IMR-90 (cell line): Measurements from ENCODE around the gene CA9. TPM values are rescaled to one million over a fixed set of nuclear protein-coding genes. Genes with fewer than 3 reads are reported as not detected.

Source experiments
- ATAC-seq: fragments of 200-7000 bp; cut with Tn5 transposase; 2 replicates; pipeline ENCODE4 v1.9.1; 2020; ENCODE audit warnings: low read depth, mild to moderate bottlenecking, moderate library complexity
- BruUV-seq: library from RNA; stranded (reverse); fragments of 400-500 nt; replicated peaks from 2 replicates; lab custom pipeline; 2021; lab: Mats Ljungman, UMichigan
- CTCF ChIA-PET: fragments of 300-600 bp; formaldehyde crosslinking; extraction: SDS; loops from one replicate; lab custom pipeline; 2021; ENCODE audit warnings: antibody characterized with exemption; lab: Yijun Ruan, JAX
- POLR2A ChIA-PET: fragments of 300-600 bp; sonication (Branson Sonifier 250); formaldehyde crosslinking; loops from one replicate; lab custom pipeline; 2022; ENCODE audit warnings: antibody characterized with exemption; ENCODE audit not compliant: unreplicated experiment; lab: Charles Lee
- DNase-seq: peaks from one replicate; pipeline ENCODE4 v3.0.0; 2013
- H2AFZ ChIP-seq: replicated peaks from 2 replicates; pipeline ENCODE3; 2013; ENCODE audit warnings: low read length, mild to moderate bottlenecking; ENCODE audit not compliant: poor library complexity
- H2AK5ac ChIP-seq: 2 replicates; pipeline ENCODE4 v1.6.1; 2013; ENCODE audit warnings: low read depth, low read length, inconsistent platforms
- H2AK9ac ChIP-seq: replicated peaks from 2 replicates; pipeline ENCODE3; 2013; ENCODE audit warnings: mild to moderate bottlenecking, low read depth, low read length, moderate library complexity; ENCODE audit not compliant: poor library complexity
- H2BK120ac ChIP-seq: 2 replicates; pipeline ENCODE4 v1.6.1; 2013; ENCODE audit warnings: low read depth, low read length, inconsistent platforms
- H2BK15ac ChIP-seq: 3 replicates; pipeline ENCODE4 v1.6.1; 2013; ENCODE audit warnings: low read depth, low read length, inconsistent platforms
- H2BK20ac ChIP-seq: 2 replicates; pipeline ENCODE4 v1.6.1; 2013; ENCODE audit warnings: low read depth, mild to moderate bottlenecking, inconsistent platforms, low read length, moderate library complexity
- H2BK5ac ChIP-seq: 2 replicates; pipeline ENCODE4 v1.6.1; 2013; ENCODE audit warnings: mild to moderate bottlenecking, low read depth, low read length, inconsistent platforms; ENCODE audit not compliant: poor library complexity, severe bottlenecking
- H3K14ac ChIP-seq: replicated peaks from 2 replicates; pipeline ENCODE4 v1.6.1; 2013; ENCODE audit warnings: low read depth, low read length, inconsistent platforms
- H3K18ac ChIP-seq: 2 replicates; pipeline ENCODE4 v1.6.1; 2013; ENCODE audit warnings: low read depth, low read length, control low read depth
- H3K23ac ChIP-seq: 2 replicates; pipeline ENCODE4 v1.6.1; 2013; ENCODE audit warnings: low read depth, low read length, inconsistent platforms
- H3K27ac ChIP-seq: 2 replicates; pipeline ENCODE4 v1.5.1; 2013; ENCODE audit warnings: mild to moderate bottlenecking, control low read depth, low read length; ENCODE audit not compliant: insufficient read depth
- H3K27me3 ChIP-seq: 2 replicates; pipeline ENCODE4 v1.6.1; 2013; ENCODE audit warnings: low read length; ENCODE audit not compliant: control insufficient read depth, insufficient read depth
- H3K36me3 ChIP-seq: 2 replicates; pipeline ENCODE4 v1.6.1; 2013; ENCODE audit warnings: low read length, mixed read lengths; ENCODE audit not compliant: control insufficient read depth, insufficient read depth
- H3K4ac ChIP-seq: 2 replicates; pipeline ENCODE4 v1.6.1; 2013; ENCODE audit warnings: low read depth, low read length, inconsistent platforms
- H3K4me1 ChIP-seq: 2 replicates; pipeline ENCODE4 v1.6.1; 2013; ENCODE audit warnings: low read length, mixed read lengths; ENCODE audit not compliant: control insufficient read depth, insufficient read depth
- H3K4me2 ChIP-seq: 2 replicates; pipeline ENCODE4 v1.6.1; 2013; ENCODE audit warnings: low read depth, mild to moderate bottlenecking, control low read depth, low read length, moderate library complexity
- H3K4me3 ChIP-seq: 2 replicates; pipeline ENCODE4 v1.5.1; 2013; ENCODE audit warnings: low read depth, mild to moderate bottlenecking, control low read depth, low read length, moderate library complexity; ENCODE audit not compliant: insufficient read depth
- H3K56ac ChIP-seq: 2 replicates; pipeline ENCODE4 v1.6.1; 2013; ENCODE audit warnings: low read length, inconsistent platforms; ENCODE audit not compliant: insufficient read depth; ENCODE audit errors: extremely low read depth
- H3K79me1 ChIP-seq, 2 experiments: 2 replicates each; pipeline ENCODE4 v1.6.1; 2013; ENCODE audit warnings: low read length in 2 of 2, inconsistent platforms in 1 of 2, low read depth in 1 of 2
- H3K9ac ChIP-seq: 2 replicates; pipeline ENCODE4 v1.6.1; 2013; ENCODE audit warnings: low read depth, low read length, control low read depth
- H3K9me1 ChIP-seq: 2 replicates; pipeline ENCODE4 v1.6.1; 2013; ENCODE audit warnings: low read length, inconsistent platforms; ENCODE audit not compliant: insufficient read depth
- H3K9me3 ChIP-seq: 2 replicates; pipeline ENCODE4 v1.6.1; 2013; ENCODE audit warnings: low read length; ENCODE audit not compliant: control insufficient read depth, insufficient read depth
- H4K20me1 ChIP-seq: 2 replicates; pipeline ENCODE4 v1.6.1; 2013; ENCODE audit warnings: low read length, inconsistent platforms; ENCODE audit not compliant: insufficient read depth
- H4K5ac ChIP-seq: 2 replicates; pipeline ENCODE4 v1.6.1; 2013; ENCODE audit warnings: mild to moderate bottlenecking, low read depth, low read length, control low read depth
- H4K8ac ChIP-seq, 2 experiments: 2 replicates each; pipeline ENCODE4 v1.6.1; 2013; ENCODE audit warnings: low read depth in 2 of 2, low read length in 2 of 2, control low read depth in 1 of 2, inconsistent platforms in 1 of 2
- H4K91ac ChIP-seq: 2 replicates; pipeline ENCODE4 v1.6.1; 2013; ENCODE audit warnings: low read depth, low read length, inconsistent platforms; ENCODE audit not compliant: insufficient read depth
- BHLHE40 ChIP-seq: fragments of 150-350 bp; IDR thresholded peaks from 2 replicates; pipeline ENCODE4 v1.6.1; 2016; ENCODE audit warnings: mild to moderate bottlenecking, low read depth, low read length
- CEBPB ChIP-seq: IDR thresholded peaks from 2 replicates; pipeline ENCODE4 v1.6.1; 2012; ENCODE audit warnings: low read depth, low read length, improper control_type of control experiment
- CHD1 ChIP-seq: IDR thresholded peaks from 2 replicates; pipeline ENCODE4 v1.6.1; 2012; ENCODE audit warnings: low read depth, low read length, improper control_type of control experiment
- FOS ChIP-seq: fragments of 150-350 bp; IDR thresholded peaks from 2 replicates; pipeline ENCODE4 v1.6.1; 2016; ENCODE audit warnings: low read depth, low read length
- MAFK ChIP-seq: IDR thresholded peaks from 2 replicates; pipeline ENCODE4 v1.6.1; 2012; ENCODE audit warnings: low read depth, low read length, improper control_type of control experiment
- MAZ ChIP-seq: IDR thresholded peaks from 2 replicates; pipeline ENCODE4 v1.6.1; 2012; ENCODE audit warnings: low read depth, mild to moderate bottlenecking, low read length, improper control_type of control experiment, moderate library complexity, borderline replicate concordance
- MXI1 ChIP-seq: IDR thresholded peaks from 2 replicates; pipeline ENCODE4 v1.6.1; 2012; ENCODE audit warnings: low read depth, mild to moderate bottlenecking, low read length, moderate library complexity, borderline replicate concordance
- NFE2L2 ChIP-seq: fragments of 150-350 bp; IDR thresholded peaks from 2 replicates; pipeline ENCODE4 v1.6.1; 2016; ENCODE audit warnings: low read depth, mild to moderate bottlenecking, low read length
- POLR2A ChIP-seq: IDR thresholded peaks from 2 replicates; pipeline ENCODE4 v1.6.1; 2012; ENCODE audit warnings: mild to moderate bottlenecking, low read depth, low read length
- RAD21 ChIP-seq: IDR thresholded peaks from 2 replicates; pipeline ENCODE4 v1.6.1; 2012; ENCODE audit warnings: low read length, improper control_type of control experiment
- RCOR1 ChIP-seq: IDR thresholded peaks from 2 replicates; pipeline ENCODE4 v1.6.1; 2012; ENCODE audit warnings: mild to moderate bottlenecking, low read length, improper control_type of control experiment; ENCODE audit not compliant: insufficient replicate concordance
- RFX5 ChIP-seq: IDR thresholded peaks from 2 replicates; pipeline ENCODE4 v1.8.0; 2012; ENCODE audit warnings: low read depth, mild to moderate bottlenecking, low read length, moderate library complexity
- SMC3 ChIP-seq: fragments of 150-350 bp; IDR thresholded peaks from 2 replicates; pipeline ENCODE4 v1.6.1; 2016; ENCODE audit warnings: low read depth, mild to moderate bottlenecking, antibody characterized with exemption, low read length, moderate library complexity
- WGBS, 2 experiments: methylation state at CpG; one replicate each; pipeline versions ENCODE4 v1.1.5 to v1.1.7; 2013; ENCODE audit warnings: missing lambda C conversion rate in 2 of 2; ENCODE audit not compliant: insufficient read length in 1 of 2; ENCODE audit errors: extremely low coverage in 2 of 2; 5-methylcytosine and 5-hydroxymethylcytosine counted together
- dilution Hi-C: fragments of 300-500 bp; cut with HindIII; formaldehyde crosslinking; loops from one replicate; pipeline ENCODE4 v1.14.3; 2018; ENCODE audit warnings: low sequenced_read_pairs; ENCODE audit not compliant: unreplicated experiment
- in situ Hi-C: fragments of 300-500 bp; cut with MboI; formaldehyde crosslinking; loops from 3 replicates; pipeline ENCODE4 v1.14.3; 2019; ENCODE audit warnings: low sequenced_read_pairs, inconsistent platforms, mixed read lengths
- intact Hi-C: fragments of 100-400 bp; cut with micrococcal nuclease; formaldehyde crosslinking; loops from 2 replicates; pipeline ENCODE4 v1.10.0; 2022
- polyA plus RNA-seq, 3 experiments: library from polyadenylated mRNA; depleted of rRNA; stranded (reverse); fragments of >200 nt; gene quantifications; 2 replicates each; pipeline ENCODE4 v1.2.3, GENCODE V29; 2012; ENCODE audit warnings: low replicate concordance in 1 of 3
- total RNA-seq: library from RNA; depleted of rRNA; stranded (reverse); fragments of >200 nt; gene quantifications from 2 replicates; pipeline ENCODE4 v1.2.3, GENCODE V29; 2012
- TF ChIP-seq, protein P1 (sequence below): conservative IDR thresholded peaks from 2 replicates; pipeline ENCODE4 v1.5.1; 2012; ENCODE audit warnings: mild to moderate bottlenecking, low read depth, low read length, improper control_type of control experiment
- TF ChIP-seq, protein P2 (sequence below): fragments of 150-350 bp; IDR thresholded peaks from 2 replicates; pipeline ENCODE4 v1.6.1; 2017; ENCODE audit warnings: mild to moderate bottlenecking, antibody characterized with exemption, low read length, low read depth
- TF ChIP-seq, protein P3 (sequence below): fragments of 150-350 bp; IDR thresholded peaks from 2 replicates; pipeline ENCODE4 v1.6.1; 2016; ENCODE audit warnings: low read depth, mild to moderate bottlenecking, low read length, moderate library complexity, borderline replicate concordance

CA9 gene
- total and polyA plus RNA-seq, 2 of the 4 experiments (the other 2 are of a cell fraction), result 0.54 to 3.9 TPM

DNA sequence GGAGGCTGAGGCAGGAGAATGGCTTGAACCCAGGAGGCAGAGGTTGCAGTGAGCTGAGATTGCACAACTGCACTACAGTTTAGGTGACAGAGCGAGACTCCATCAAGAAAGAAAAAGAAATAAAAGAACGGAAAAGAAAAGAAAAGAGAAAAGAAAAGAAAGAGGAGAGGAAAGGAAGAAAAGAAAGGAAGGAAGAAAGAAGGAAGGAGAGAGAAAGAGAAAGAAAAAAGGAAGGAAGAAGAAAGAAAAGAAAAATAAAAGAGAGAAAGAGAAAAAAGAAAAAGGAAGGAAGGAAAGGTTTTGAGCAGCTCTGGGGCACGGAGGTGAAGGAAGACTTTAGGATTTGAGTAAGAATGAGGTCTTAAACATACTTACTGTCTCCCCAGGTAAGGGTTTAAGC, 39.9 kb downstream of the CA9 start:
- ATAC-seq (no peak), DNase-seq (no peak)
- no peak overlapping the region for H4K91ac ChIP-seq
- peaks cover 30% of the 10 kb centered on the region for H4K20me1 ChIP-seq
- intact Hi-C loops, result no loop called here
- ChIA-PET CTCF (interaction anchor here (0.7 to 1.5 kb wide), 3 partner anchors 9 to 53 kb away, joined by 3 read pairs; no protein-coding TSS in a partner anchor), POLR2A (no interaction called here)
- no peaks in the 10 kb centered on the region for H3K9me3 ChIP-seq
- H3K23ac ChIP-seq, result no peak overlapping the region
- no CpG with 5 or more reads among the region's 3 CpGs for WGBS, 2 experiments
- H3K36me3 ChIP-seq, result peaks cover 84% of the 10 kb centered on the region
- H3K79me1 ChIP-seq, result peaks cover 30 to 65% of the 10 kb centered on the region in 2 experiments; a peak in 3 of 4 replicates
- no peaks in the 10 kb centered on the region for H3K4me1 ChIP-seq
- no peak overlapping the region for H3K4me3 ChIP-seq
- H2BK15ac ChIP-seq, result no peak overlapping the region
- in situ Hi-C loops, result no loop called here
- H2BK120ac ChIP-seq, result no peak overlapping the region
- H2BK5ac ChIP-seq, result no peak overlapping the region
- H2BK20ac ChIP-seq, result no peak overlapping the region
- H3K4ac ChIP-seq, result no peak overlapping the region
- H3K27ac ChIP-seq, result no peak overlapping the region
- no peaks in the 10 kb centered on the region for H3K27me3 ChIP-seq
- H3K18ac ChIP-seq, result no peak overlapping the region
- no peak overlapping the region for H3K4me2 ChIP-seq
- no peak overlapping the region for H2AK9ac ChIP-seq
- no peak overlapping the region for H3K14ac ChIP-seq
- no peak overlapping the region for H4K5ac ChIP-seq
- H3K9ac ChIP-seq, result no peak overlapping the region
- H3K9me1 ChIP-seq, result no peaks in the 10 kb centered on the region; the same call in 1 of the 2 replicates
- no peak overlapping the region for H4K8ac ChIP-seq
- no TSS peak for BruUV-seq
- TF ChIP-seq, protein P1, sequence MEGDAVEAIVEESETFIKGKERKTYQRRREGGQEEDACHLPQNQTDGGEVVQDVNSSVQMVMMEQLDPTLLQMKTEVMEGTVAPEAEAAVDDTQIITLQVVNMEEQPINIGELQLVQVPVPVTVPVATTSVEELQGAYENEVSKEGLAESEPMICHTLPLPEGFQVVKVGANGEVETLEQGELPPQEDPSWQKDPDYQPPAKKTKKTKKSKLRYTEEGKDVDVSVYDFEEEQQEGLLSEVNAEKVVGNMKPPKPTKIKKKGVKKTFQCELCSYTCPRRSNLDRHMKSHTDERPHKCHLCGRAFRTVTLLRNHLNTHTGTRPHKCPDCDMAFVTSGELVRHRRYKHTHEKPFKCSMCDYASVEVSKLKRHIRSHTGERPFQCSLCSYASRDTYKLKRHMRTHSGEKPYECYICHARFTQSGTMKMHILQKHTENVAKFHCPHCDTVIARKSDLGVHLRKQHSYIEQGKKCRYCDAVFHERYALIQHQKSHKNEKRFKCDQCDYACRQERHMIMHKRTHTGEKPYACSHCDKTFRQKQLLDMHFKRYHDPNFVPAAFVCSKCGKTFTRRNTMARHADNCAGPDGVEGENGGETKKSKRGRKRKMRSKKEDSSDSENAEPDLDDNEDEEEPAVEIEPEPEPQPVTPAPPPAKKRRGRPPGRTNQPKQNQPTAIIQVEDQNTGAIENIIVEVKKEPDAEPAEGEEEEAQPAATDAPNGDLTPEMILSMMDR, result no peak
- no peak for TF ChIP-seq SMC3
- no peak for TF ChIP-seq NFE2L2
- no peak for TF ChIP-seq RAD21
- TF ChIP-seq BHLHE40, result no peak
- TF ChIP-seq POLR2A, result no peak
- TF ChIP-seq RCOR1, result no peak
- no peak for TF ChIP-seq CEBPB
- TF ChIP-seq, protein P2, sequence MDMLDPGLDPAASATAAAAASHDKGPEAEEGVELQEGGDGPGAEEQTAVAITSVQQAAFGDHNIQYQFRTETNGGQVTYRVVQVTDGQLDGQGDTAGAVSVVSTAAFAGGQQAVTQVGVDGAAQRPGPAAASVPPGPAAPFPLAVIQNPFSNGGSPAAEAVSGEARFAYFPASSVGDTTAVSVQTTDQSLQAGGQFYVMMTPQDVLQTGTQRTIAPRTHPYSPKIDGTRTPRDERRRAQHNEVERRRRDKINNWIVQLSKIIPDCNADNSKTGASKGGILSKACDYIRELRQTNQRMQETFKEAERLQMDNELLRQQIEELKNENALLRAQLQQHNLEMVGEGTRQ, result no peak
- TF ChIP-seq MAZ, result no peak
- TF ChIP-seq MXI1, result no peak
- no peak for TF ChIP-seq FOS
- no peak for TF ChIP-seq CHD1
- TF ChIP-seq, protein P3, sequence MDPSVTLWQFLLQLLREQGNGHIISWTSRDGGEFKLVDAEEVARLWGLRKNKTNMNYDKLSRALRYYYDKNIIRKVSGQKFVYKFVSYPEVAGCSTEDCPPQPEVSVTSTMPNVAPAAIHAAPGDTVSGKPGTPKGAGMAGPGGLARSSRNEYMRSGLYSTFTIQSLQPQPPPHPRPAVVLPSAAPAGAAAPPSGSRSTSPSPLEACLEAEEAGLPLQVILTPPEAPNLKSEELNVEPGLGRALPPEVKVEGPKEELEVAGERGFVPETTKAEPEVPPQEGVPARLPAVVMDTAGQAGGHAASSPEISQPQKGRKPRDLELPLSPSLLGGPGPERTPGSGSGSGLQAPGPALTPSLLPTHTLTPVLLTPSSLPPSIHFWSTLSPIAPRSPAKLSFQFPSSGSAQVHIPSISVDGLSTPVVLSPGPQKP, result no peak
- no peak for TF ChIP-seq MAFK
- TF ChIP-seq RFX5, result no peak
- H3K56ac ChIP-seq, result no peak overlapping the region
- dilution Hi-C loops, result no loop called here
- H2AK5ac ChIP-seq, result no peak overlapping the region
- H2AFZ ChIP-seq, result no peak overlapping the region
